ENCODE data around the gene RHEB.

Gene RHEB

DNA sequence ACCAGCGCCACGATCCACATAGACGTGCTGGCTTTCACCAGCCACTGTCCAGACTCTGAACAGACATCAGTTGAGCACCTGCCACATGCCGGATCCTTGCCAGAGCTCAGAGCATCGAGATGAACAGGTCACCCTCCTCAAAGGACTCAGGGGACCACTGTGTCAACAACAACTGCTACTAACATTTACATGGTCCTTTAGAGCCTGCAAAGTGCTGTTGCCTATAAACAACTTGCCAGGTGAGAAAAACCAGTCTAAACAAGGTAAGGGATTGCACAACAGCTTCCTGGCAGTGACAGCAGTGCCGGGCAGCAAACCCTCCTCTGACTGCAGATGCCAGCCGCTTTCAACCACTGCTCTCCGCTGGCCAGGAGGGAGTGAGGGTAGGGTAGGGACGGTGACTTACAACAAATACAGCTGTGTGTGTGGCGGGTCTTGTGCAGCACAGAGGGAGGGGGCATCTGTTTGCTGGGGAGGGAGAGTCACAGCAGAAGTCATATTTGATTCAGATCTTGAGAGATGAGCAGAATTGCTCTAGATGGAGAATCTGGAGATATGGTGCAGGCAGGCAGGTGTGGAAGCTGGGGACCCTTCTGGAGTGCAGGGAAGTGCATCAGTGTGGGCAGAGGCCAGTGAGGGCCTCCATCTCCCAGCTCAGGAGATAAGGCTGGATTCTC lies 32.8 kb upstream of the RHEB start:
- no peaks in the 10 kb centered on the region for H3K36me3 ChIP-seq (ENCODE audit: insufficient read depth)
- H3K27me3 ChIP-seq (ENCODE audit: insufficient read depth, low read depth) = no peaks in the 10 kb centered on the region
- no peaks in the 10 kb centered on the region for H3K4me1 ChIP-seq (ENCODE audit: low read depth, poor library complexity, severe bottlenecking)
- no peaks in the 10 kb centered on the region for H4K20me1 ChIP-seq (ENCODE audit: insufficient read depth)
- H3K27ac ChIP-seq = no peak overlapping the region
- H2AFZ ChIP-seq (ENCODE audit: low read depth) = no peak overlapping the region
- TF ChIP-seq CTCF (conservative IDR thresholded peaks at IDR 0.05; ENCODE audit: low read depth, low read length) = no peak
- H3K9ac ChIP-seq = no peak overlapping the region
- no peaks in the 10 kb centered on the region for H3K79me2 ChIP-seq (ENCODE audit: insufficient read depth, low read depth)
- H3K4me3 ChIP-seq (IDR thresholded peaks at IDR 0.05; ENCODE audit: insufficient read depth, low read depth, low read length) = no peak overlapping the region
- no peak overlapping the region for H3K4me2 ChIP-seq

DNA sequence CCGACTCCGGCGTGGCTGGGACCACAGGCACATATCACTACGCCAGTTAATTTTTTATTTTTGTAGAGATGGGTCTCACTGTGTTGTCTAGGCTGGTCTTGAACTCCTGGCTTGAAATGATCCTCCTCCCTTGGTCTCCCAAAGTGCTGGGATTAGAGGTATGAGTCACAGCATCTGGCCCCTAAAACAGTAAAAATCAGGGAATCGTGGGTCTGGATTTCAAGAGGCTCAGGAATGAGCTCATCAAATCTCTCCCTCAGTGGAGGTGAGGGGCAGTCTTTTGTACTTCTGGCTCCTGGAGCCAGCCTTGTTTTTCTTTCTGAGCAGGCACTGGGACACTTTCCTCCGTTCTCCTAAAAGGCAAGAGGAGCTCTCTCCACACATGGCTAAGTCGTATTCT lies 32.1 kb upstream of the RHEB start:
- no peak overlapping the region for H2AFZ ChIP-seq (ENCODE audit: low read depth)
- no peaks in the 10 kb centered on the region for H3K4me1 ChIP-seq (ENCODE audit: low read depth, poor library complexity, severe bottlenecking)
- no peaks in the 10 kb centered on the region for H3K79me2 ChIP-seq (ENCODE audit: insufficient read depth, low read depth)
- no peaks in the 10 kb centered on the region for H4K20me1 ChIP-seq (ENCODE audit: insufficient read depth)
- no peak overlapping the region for H3K9ac ChIP-seq
- no peak overlapping the region for H3K4me3 ChIP-seq (IDR thresholded peaks at IDR 0.05; ENCODE audit: insufficient read depth, low read depth, low read length)
- no peaks in the 10 kb centered on the region for H3K36me3 ChIP-seq (ENCODE audit: insufficient read depth)
- no peaks in the 10 kb centered on the region for H3K27me3 ChIP-seq (ENCODE audit: insufficient read depth, low read depth)
- no peak overlapping the region for H3K4me2 ChIP-seq
- no peak overlapping the region for H3K27ac ChIP-seq
- TF ChIP-seq CTCF (conservative IDR thresholded peaks at IDR 0.05; ENCODE audit: low read depth, low read length) = no peak

- Histone ChIP-seq H3K4me3 (IDR thresholded peaks at IDR 0.05; ENCODE audit: insufficient read depth, low read depth, low read length) (no peak overlapping the region), H3K4me1 (ENCODE audit: low read depth, poor library complexity, severe bottlenecking) (no peaks in the 10 kb centered on the region), H3K36me3 (ENCODE audit: insufficient read depth) (no peaks in the 10 kb centered on the region), H3K4me2 (no peak overlapping the region), H3K27me3 (ENCODE audit: insufficient read depth, low read depth) (no peaks in the 10 kb centered on the region), H3K27ac (no peak overlapping the region), H3K79me2 (ENCODE audit: insufficient read depth, low read depth) (no peaks in the 10 kb centered on the region), H3K9ac (no peak overlapping the region), H4K20me1 (ENCODE audit: insufficient read depth) (no peaks in the 10 kb centered on the region), H2AFZ (ENCODE audit: low read depth) (no peak overlapping the region)
- TF ChIP-seq CTCF (conservative IDR thresholded peaks at IDR 0.05; ENCODE audit: low read depth, low read length) = no peak
These were observed 31.1 kb upstream of the RHEB start for GRCh38 chr7:151550656-151551286.

DNA sequence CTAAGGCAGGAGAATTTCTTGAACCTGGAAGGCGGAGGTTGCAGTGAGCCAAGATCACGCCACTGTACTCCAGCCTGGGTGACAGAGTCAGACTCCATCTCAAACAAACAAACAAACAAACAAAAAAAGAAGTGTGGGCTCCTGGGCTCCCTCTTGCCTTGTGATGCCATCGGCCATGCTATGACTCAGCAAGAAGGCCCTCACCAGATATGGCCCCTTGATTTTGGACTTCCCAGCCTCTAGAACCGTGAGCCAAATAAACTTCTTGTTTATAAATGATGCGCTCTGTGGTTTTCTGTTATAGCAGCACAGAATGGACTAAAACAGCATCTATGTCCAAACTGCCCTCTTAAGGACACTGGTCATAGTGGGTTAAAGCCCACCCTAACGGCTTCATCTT lies 29.9 kb upstream of the RHEB start:
- H3K79me2 ChIP-seq (ENCODE audit: insufficient read depth, low read depth) = no peaks in the 10 kb centered on the region
- H3K36me3 ChIP-seq (ENCODE audit: insufficient read depth) = no peaks in the 10 kb centered on the region
- H3K4me2 ChIP-seq = no peak overlapping the region
- H3K27me3 ChIP-seq (ENCODE audit: insufficient read depth, low read depth) = no peaks in the 10 kb centered on the region
- no peak overlapping the region for H2AFZ ChIP-seq (ENCODE audit: low read depth)
- no peak overlapping the region for H3K4me3 ChIP-seq (IDR thresholded peaks at IDR 0.05; ENCODE audit: insufficient read depth, low read depth, low read length)
- no peak for TF ChIP-seq CTCF (conservative IDR thresholded peaks at IDR 0.05; ENCODE audit: low read depth, low read length)
- H3K9ac ChIP-seq = no peak overlapping the region
- H3K4me1 ChIP-seq (ENCODE audit: low read depth, poor library complexity, severe bottlenecking) = no peaks in the 10 kb centered on the region
- no peak overlapping the region for H3K27ac ChIP-seq
- no peaks in the 10 kb centered on the region for H4K20me1 ChIP-seq (ENCODE audit: insufficient read depth)
